Liver (tissue), 3 donors: ENCODE results near the gene HNRNPC.

Experiments
- ATF3 ChIP-seq: IDR thresholded peaks from 2 replicates; pipeline ENCODE4 v1.6.1; 2016; ENCODE audit warnings: antibody characterized with exemption
- CTCF ChIP-seq: fragments of 150-350 bp; IDR thresholded peaks from 2 replicates; pipeline ENCODE4 v1.5.1; 2017; ENCODE audit warnings: improper control_type of control experiment, low read depth, low read length; ENCODE audit not compliant: missing input control
- EGR1 ChIP-seq, 2 donors: IDR thresholded peaks; 2 replicates each; pipeline ENCODE4 v1.6.1; 2016 to 2018; ENCODE audit warnings: antibody characterized with exemption in 2 of 2, low read depth in 2 of 2
- RXRA ChIP-seq, 2 donors: IDR thresholded peaks; 2 replicates each; pipeline ENCODE4 v1.6.1; 2017 to 2018; ENCODE audit warnings: antibody characterized with exemption in 2 of 2, mild to moderate bottlenecking in 1 of 2
- YY1 ChIP-seq: IDR thresholded peaks from 2 replicates; pipeline ENCODE4 v1.6.1; 2016; ENCODE audit warnings: antibody characterized with exemption, mild to moderate bottlenecking
- donor health status: healthy.
- donor health status: healthy.

- TF ChIP-seq YY1, result no peak
- no peak for TF ChIP-seq CTCF
- no peak for TF ChIP-seq ATF3
- TF ChIP-seq EGR1 (IDR thresholded peaks at IDR 0.05; ENCODE audit: low read depth in 2 of 2), result no peak
- no peak for TF ChIP-seq RXRA (IDR thresholded peaks at IDR 0.05)
Observed at GRCh38 chr14:21300892-21301291, 31.6 kb upstream of the HNRNPC start.
